Measurements from ENCODE around the gene PEAR1.

Gene PEAR1

DNA sequence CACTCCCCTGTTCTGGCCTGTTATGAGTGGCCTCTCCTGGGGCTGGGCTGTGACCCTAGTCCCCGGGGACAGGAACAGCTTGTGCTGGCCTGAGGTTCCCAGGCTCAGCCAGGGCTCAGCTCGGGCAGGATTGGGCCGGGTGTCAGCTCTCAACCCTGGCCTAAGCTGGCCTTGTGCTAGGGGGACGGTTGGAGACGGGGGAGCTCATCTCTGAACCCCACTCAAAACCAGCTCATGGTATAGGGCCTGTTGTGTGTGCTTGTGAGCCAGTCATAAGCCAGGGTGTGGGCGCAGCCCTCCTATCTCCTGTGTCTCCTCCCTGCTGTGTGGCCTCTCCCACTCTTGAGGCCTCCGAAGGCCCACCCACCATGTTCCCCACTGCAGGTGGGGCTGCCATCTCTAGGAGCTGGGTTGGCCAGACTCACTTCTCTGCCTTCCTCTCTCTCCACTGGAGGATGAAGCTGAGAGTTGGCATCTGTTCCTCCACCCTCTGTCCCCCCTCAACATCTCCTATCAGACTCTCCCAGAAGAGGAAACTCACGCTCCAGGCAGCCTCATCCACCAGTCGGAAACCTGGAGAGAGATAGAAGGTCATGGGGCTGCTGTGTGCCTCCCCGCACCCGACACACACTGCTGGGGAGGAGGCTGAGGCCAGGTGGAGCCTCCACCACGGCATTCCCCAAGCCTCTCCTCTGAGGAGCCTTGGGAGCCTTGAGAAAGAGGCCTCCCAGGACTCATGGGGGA lies 1.4 kb downstream of the PEAR1 start:
- Histone ChIP-seq H3K27ac (ENCODE audit: insufficient read depth in 1 of 2, low read depth in 1 of 2, low read length in 2 of 2, poor library complexity in 1 of 2, severe bottlenecking in 2 of 2) (peak overlapping the region in 1 of 2 experiments; percentile 62), H3K4me3 (ENCODE audit: control insufficient read depth in 1 of 7, extremely low read depth in 1 of 7, insufficient read depth in 4 of 7, low read depth in 2 of 7, low read length in 6 of 7) (peak overlapping the region in 4 of 7 experiments; percentile 5 to 78 (median 48)), H3K9me3 (ENCODE audit: control extremely low read depth in 1 of 5, control insufficient read depth in 4 of 5, insufficient read depth in 2 of 5, low read depth in 1 of 5, low read length in 4 of 5) (no peaks in the 10 kb centered on the region), H3K27me3 (replicated peaks in 2 of 5; ENCODE audit: control insufficient read depth in 4 of 5, insufficient read depth in 5 of 5, low read length in 4 of 5) (peaks cover 0 to 18% (median 9%) of the 10 kb centered on the region in 5 experiments), H3K4me1 (ENCODE audit: control extremely low read depth in 1 of 4, control insufficient read depth in 4 of 4, insufficient read depth in 4 of 4, low read length in 3 of 4) (peaks cover 13 to 68% (median 66%) of the 10 kb centered on the region in 4 experiments), H3K36me3 (ENCODE audit: control insufficient read depth in 4 of 4, insufficient read depth in 4 of 4, low read length in 3 of 4) (no peaks in the 10 kb centered on the region)
- ChIA-PET POLR2A (interaction anchor here (0.6 kb wide), 1 partner anchor 22 kb away, joined by 4 read pairs; no protein-coding TSS in a partner anchor), CTCF (interaction anchor here (1.0 to 11.8 kb wide), 8 partner anchors 9 to 205 kb away, joined by 3 to 122 read pairs (median 22); partner anchors contain the start of genes LRRC71, NTRK1 and SH2D2A)
- WGBS (ENCODE audit: insufficient coverage), result 23% methylated on average over 9 of the region's 12 CpGs
- DNase-seq, result peak; percentile 83 to 93 (median 89)

DNA sequence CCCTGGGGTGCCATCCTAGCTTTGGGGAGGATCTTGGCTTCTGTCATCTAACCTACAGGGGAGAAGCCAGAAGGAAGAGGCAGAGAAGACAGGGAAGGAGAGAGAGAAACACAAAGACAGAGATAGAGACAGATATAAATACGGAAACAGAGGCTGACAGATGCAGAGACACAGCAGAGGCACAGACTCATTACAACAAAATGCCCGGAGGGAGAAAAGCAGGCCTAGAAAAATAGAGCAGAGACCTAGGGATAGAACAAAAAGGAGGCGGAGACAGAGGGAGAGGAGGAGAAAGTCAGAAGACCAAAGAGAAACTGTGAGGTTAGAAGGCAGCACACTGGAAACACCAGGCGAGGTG lies 1.9 kb downstream of the PEAR1 start:
- Histone ChIP-seq H3K4me1 (ENCODE audit: control extremely low read depth in 1 of 4, control insufficient read depth in 4 of 4, insufficient read depth in 4 of 4, low read length in 3 of 4) (peaks cover 13 to 73% (median 70%) of the 10 kb centered on the region in 4 experiments), H3K9me3 (ENCODE audit: control extremely low read depth in 1 of 5, control insufficient read depth in 4 of 5, insufficient read depth in 2 of 5, low read depth in 1 of 5, low read length in 4 of 5) (no peaks in the 10 kb centered on the region), H3K4me3 (ENCODE audit: control insufficient read depth in 1 of 7, extremely low read depth in 1 of 7, insufficient read depth in 4 of 7, low read depth in 2 of 7, low read length in 6 of 7) (peak overlapping the region in 1 of 7 experiments; percentile 20), H3K27ac (ENCODE audit: insufficient read depth in 1 of 2, low read depth in 1 of 2, low read length in 2 of 2, poor library complexity in 1 of 2, severe bottlenecking in 2 of 2) (peak overlapping the region in 1 of 2 experiments; percentile 62), H3K36me3 (ENCODE audit: control insufficient read depth in 4 of 4, insufficient read depth in 4 of 4, low read length in 3 of 4) (no peaks in the 10 kb centered on the region), H3K27me3 (replicated peaks in 2 of 5; ENCODE audit: control insufficient read depth in 4 of 5, insufficient read depth in 5 of 5, low read length in 4 of 5) (peaks cover 0 to 15% (median 8%) of the 10 kb centered on the region in 5 experiments)
- 62% methylated on average over 3 of the region's 4 CpGs for WGBS (ENCODE audit: insufficient coverage)
- no peak for DNase-seq
- ChIA-PET POLR2A (no interaction called here), CTCF (interaction anchor here (1.2 to 11.8 kb wide), 7 partner anchors 8 to 206 kb away, joined by 4 to 122 read pairs (median 35); partner anchors contain the start of genes LRRC71 and NTRK1)

GRCh38 chr1:156895927-156896326 lies 2.4 kb downstream of the PEAR1 start:
- ChIA-PET POLR2A (no interaction called here), CTCF (interaction anchor here (1.8 to 11.8 kb wide), 4 partner anchors 21 to 57 kb away, joined by 9 to 122 read pairs (median 68); partner anchors contain the start of genes LRRC71 and NTRK1)
- Histone ChIP-seq H3K4me1 (ENCODE audit: control extremely low read depth in 1 of 4, control insufficient read depth in 4 of 4, insufficient read depth in 4 of 4, low read length in 3 of 4) (peaks cover 13 to 78% (median 75%) of the 10 kb centered on the region in 4 experiments), H3K36me3 (ENCODE audit: control insufficient read depth in 4 of 4, insufficient read depth in 4 of 4, low read length in 3 of 4) (no peaks in the 10 kb centered on the region), H3K9me3 (ENCODE audit: control extremely low read depth in 1 of 5, control insufficient read depth in 4 of 5, insufficient read depth in 2 of 5, low read depth in 1 of 5, low read length in 4 of 5) (no peaks in the 10 kb centered on the region), H3K4me3 (ENCODE audit: control insufficient read depth in 1 of 7, extremely low read depth in 1 of 7, insufficient read depth in 4 of 7, low read depth in 2 of 7, low read length in 6 of 7) (no peak overlapping the region), H3K27me3 (replicated peaks in 2 of 5; ENCODE audit: control insufficient read depth in 4 of 5, insufficient read depth in 5 of 5, low read length in 4 of 5) (peaks cover 0 to 13% (median 7%) of the 10 kb centered on the region in 5 experiments), H3K27ac (ENCODE audit: insufficient read depth in 1 of 2, low read depth in 1 of 2, low read length in 2 of 2, poor library complexity in 1 of 2, severe bottlenecking in 2 of 2) (no peak overlapping the region)
- DNase-seq, result no peak
- WGBS (ENCODE audit: insufficient coverage), result 92% methylated on average over 6 of the region's 6 CpGs

DNA sequence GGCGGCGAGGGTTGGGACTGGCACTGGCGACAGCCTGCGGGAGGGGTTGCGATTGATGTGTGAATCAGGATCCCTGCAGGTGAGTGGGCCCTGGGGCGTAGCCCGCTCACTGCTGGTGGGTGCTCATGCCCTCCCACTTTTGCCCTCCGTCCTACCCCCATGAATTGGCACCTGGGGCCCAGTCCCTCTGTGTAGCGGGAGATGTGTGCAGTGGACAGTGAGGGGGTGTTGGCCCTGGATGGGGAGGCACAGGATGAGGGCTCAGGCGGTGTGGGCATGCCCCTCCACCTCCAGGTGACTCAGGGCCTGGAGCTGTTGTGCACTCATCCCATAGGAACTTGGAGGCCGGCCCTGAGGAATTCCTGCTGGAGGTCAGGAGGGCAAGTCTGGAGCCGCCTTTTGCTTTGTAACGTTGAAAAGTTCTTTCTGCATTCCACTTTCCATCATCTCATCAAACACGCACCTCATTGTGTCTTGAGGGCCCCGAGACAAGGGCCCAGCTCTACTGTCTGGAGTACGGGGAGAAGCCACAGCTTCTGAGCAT lies 3.0 kb downstream of the PEAR1 start:
- 97% methylated on average over 9 of the region's 16 CpGs for WGBS (ENCODE audit: insufficient coverage)
- Histone ChIP-seq H3K4me1 (ENCODE audit: control extremely low read depth in 1 of 4, control insufficient read depth in 4 of 4, insufficient read depth in 4 of 4, low read length in 3 of 4) (peaks cover 13 to 85% (median 78%) of the 10 kb centered on the region in 4 experiments), H3K27me3 (replicated peaks in 2 of 5; ENCODE audit: control insufficient read depth in 4 of 5, insufficient read depth in 5 of 5, low read length in 4 of 5) (peaks cover 0 to 7% (median 2%) of the 10 kb centered on the region in 5 experiments), H3K36me3 (ENCODE audit: control insufficient read depth in 4 of 4, insufficient read depth in 4 of 4, low read length in 3 of 4) (no peaks in the 10 kb centered on the region), H3K4me3 (ENCODE audit: control insufficient read depth in 1 of 7, extremely low read depth in 1 of 7, insufficient read depth in 4 of 7, low read depth in 2 of 7, low read length in 6 of 7) (no peak overlapping the region), H3K27ac (ENCODE audit: insufficient read depth in 1 of 2, low read depth in 1 of 2, low read length in 2 of 2, poor library complexity in 1 of 2, severe bottlenecking in 2 of 2) (no peak overlapping the region), H3K9me3 (ENCODE audit: control extremely low read depth in 1 of 5, control insufficient read depth in 4 of 5, insufficient read depth in 2 of 5, low read depth in 1 of 5, low read length in 4 of 5) (no peaks in the 10 kb centered on the region)
- DNase-seq, result no peak
- ChIA-PET POLR2A (no interaction called here), CTCF (interaction anchor here (0.8 to 9.2 kb wide), 3 partner anchors 20 to 36 kb away, joined by 3 to 122 read pairs (median 6); partner anchors contain the start of genes LRRC71 and NTRK1)

- CTCF ChIA-PET, result interaction anchor here (0.8 to 9.2 kb wide), 5 partner anchors 7 to 107 kb away, joined by 3 to 122 read pairs (median 6); partner anchors contain the start of genes LRRC71 and NTRK1
- H3K4me3 ChIP-seq (ENCODE audit: control insufficient read depth in 1 of 7, extremely low read depth in 1 of 7, insufficient read depth in 4 of 7, low read depth in 2 of 7, low read length in 6 of 7), result peak overlapping the region in 3 of 7 experiments; percentile 28 to 50 (median 32)
Measured at GRCh38 chr1:156897078-156897825, 3.7 kb downstream of the PEAR1 start.

GRCh38 chr1:156898161-156898566 lies 4.6 kb downstream of the PEAR1 start:
- Histone ChIP-seq H3K9me3 (ENCODE audit: control extremely low read depth in 1 of 5, control insufficient read depth in 4 of 5, insufficient read depth in 2 of 5, low read depth in 1 of 5, low read length in 4 of 5) (no peaks in the 10 kb centered on the region), H3K4me1 (ENCODE audit: control extremely low read depth in 1 of 4, control insufficient read depth in 4 of 4, insufficient read depth in 4 of 4, low read length in 3 of 4) (peaks cover 13 to 78% (median 71%) of the 10 kb centered on the region in 4 experiments), H3K36me3 (ENCODE audit: control insufficient read depth in 4 of 4, insufficient read depth in 4 of 4, low read length in 3 of 4) (peaks cover 0 to 5% (median 0%) of the 10 kb centered on the region in 4 experiments), H3K27me3 (replicated peaks in 2 of 5; ENCODE audit: control insufficient read depth in 4 of 5, insufficient read depth in 5 of 5, low read length in 4 of 5) (no peaks in the 10 kb centered on the region), H3K27ac (ENCODE audit: insufficient read depth in 1 of 2, low read depth in 1 of 2, low read length in 2 of 2, poor library complexity in 1 of 2, severe bottlenecking in 2 of 2) (peak overlapping the region; percentile 46 to 63), H3K4me3 (ENCODE audit: control insufficient read depth in 1 of 7, extremely low read depth in 1 of 7, insufficient read depth in 4 of 7, low read depth in 2 of 7, low read length in 6 of 7) (peak overlapping the region in 4 of 7 experiments; percentile 12 to 63 (median 44))
- CTCF ChIA-PET, result interaction anchor here (0.9 to 9.2 kb wide), 4 partner anchors 8 to 107 kb away, joined by 3 to 122 read pairs (median 12); partner anchors contain the start of gene LRRC71
- WGBS (ENCODE audit: insufficient coverage), result under 1% methylated on average over 13 of the region's 13 CpGs
- DNase-seq, result peak; percentile 84 to 97 (median 96)
- POLR2A ChIA-PET, result interaction anchor here (1.3 kb wide), 1 partner anchor 100 kb away, joined by 7 read pairs; no protein-coding TSS in a partner anchor

More at GRCh38 chr1:156897078-156897825, 3.7 kb downstream of the PEAR1 start:
- no peaks in the 10 kb centered on the region for H3K27me3 ChIP-seq (replicated peaks in 2 of 5; ENCODE audit: control insufficient read depth in 4 of 5, insufficient read depth in 5 of 5, low read length in 4 of 5)
- 70% methylated on average over 8 of the region's 14 CpGs for WGBS (ENCODE audit: insufficient coverage)
- no peaks in the 10 kb centered on the region for H3K9me3 ChIP-seq (ENCODE audit: control extremely low read depth in 1 of 5, control insufficient read depth in 4 of 5, insufficient read depth in 2 of 5, low read depth in 1 of 5, low read length in 4 of 5)
- peak overlapping the region; percentile 46 to 63 for H3K27ac ChIP-seq (ENCODE audit: insufficient read depth in 1 of 2, low read depth in 1 of 2, low read length in 2 of 2, poor library complexity in 1 of 2, severe bottlenecking in 2 of 2)
- H3K4me1 ChIP-seq (ENCODE audit: control extremely low read depth in 1 of 4, control insufficient read depth in 4 of 4, insufficient read depth in 4 of 4, low read length in 3 of 4), result peaks cover 13 to 86% (median 77%) of the 10 kb centered on the region in 4 experiments
- POLR2A ChIA-PET, result no interaction called here
- DNase-seq, result peak in 1 of 3 donors; percentile 45
- no peaks in the 10 kb centered on the region for H3K36me3 ChIP-seq (ENCODE audit: control insufficient read depth in 4 of 4, insufficient read depth in 4 of 4, low read length in 3 of 4)
